ENCODE results near the gene PDCL3.

The PDCL3 gene

DNA sequence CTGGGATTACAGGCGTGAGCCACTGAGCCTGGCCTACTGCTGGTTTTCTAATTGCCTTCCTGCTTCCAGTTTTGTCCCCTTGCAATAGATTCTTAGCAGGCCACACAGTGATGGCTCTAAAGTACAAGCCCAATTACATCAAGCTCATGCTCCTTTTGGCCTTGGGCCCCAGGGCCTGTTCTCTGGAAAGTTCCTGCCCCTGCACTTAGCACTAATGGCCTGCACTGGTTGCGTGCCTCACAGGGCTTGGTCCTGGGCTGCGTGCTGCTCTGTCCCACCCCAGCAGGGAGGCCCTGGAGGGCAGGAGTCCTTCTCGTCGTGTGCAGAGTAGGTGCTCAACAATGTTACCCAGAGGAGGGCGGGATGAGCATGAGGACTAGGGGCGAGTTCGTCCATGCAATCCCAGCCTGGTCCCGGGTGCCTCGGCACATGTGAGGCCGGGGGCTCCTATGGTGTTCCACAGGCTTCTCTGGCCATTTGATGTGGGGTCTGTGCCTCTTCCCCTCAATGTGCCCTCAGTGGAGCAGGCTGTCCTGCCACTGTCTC lies 51.7 kb downstream of the PDCL3 start:
- no peak for DNase-seq

DNA sequence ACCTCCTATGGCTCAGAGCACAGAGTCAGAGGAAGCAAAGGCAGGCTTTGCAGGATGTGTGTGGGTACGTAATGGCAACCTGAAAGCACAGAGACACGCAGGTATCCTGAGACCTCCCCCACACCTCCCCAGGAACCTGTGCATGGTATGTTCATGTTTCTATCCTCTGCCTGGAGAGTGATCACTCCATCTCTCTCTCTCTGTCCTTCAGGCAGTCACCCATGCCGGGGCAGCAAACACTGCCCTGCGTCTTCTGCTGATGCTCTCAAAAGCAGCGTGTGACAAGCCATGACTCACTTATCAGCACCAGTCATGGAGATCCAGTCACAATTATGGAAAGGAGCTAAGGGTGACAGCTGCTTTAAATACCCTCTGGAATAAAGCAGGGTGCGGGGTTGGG lies 52.7 kb downstream of the PDCL3 start:
- no peak for DNase-seq

DNA sequence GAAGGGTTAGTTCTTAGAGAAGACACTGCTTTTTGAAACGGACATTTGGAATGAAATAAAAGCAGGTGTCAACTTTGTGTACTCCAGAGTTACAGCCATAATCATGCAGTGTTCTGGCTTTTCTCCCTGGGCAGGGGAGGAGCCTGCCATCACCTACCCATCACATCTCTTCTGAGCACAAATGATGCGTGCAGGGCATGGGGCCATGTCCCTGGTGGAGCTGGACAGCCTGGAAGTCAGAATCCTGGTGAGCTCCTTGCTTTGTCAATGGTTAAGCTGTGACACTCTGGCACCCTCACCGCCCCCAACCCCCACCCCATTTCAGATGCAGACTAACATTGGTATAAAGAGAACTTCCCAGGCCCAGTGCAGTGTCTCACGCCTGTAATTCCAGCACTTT lies 53.1 kb downstream of the PDCL3 start:
- DNase-seq: no peak

DNA sequence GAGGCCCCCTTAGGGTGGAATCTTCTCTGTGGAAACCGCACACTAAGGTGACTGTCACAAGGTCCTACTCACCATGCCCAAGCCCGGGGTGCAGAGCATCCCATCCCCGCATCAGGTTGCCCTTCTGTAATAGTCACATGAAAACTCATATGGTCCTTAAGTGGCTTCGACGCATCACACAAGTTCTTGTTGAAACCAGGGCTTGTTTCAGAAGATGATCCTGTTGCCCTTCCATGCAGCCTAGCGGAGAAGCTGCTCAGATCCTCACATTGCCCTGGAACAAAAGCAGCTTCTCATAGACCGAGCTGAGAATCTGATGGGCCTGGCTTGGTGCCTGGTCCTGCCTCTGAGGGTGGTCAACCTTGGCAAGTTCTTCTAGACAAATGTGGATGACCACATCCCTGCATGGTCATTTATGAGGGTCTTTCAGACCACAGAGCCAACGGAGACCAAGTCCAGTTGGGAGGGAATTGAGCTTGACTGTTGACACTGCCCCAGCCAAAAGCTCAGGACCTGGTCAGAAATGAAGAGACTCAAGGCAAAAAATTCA lies 54.1 kb downstream of the PDCL3 start:
- DNase-seq: no peak

DNA sequence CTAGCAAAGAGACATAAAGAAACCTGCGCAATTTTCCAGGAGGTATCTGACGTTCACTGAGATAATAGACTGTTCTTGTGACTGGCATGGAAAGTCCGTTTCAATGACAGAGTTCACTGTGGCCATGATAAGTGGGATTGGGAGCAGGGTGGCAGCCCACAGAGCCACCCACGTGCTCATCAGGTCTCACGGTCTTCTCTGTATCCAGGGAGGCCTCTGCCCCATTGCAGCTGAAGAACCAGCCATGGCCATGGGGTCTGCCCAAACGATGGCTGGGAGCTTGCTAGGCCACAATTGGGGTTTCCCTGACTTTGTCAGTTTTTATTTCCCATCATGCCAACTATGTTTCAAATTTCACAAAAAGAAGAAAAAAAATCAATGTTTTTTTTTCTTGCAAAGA lies 57.2 kb downstream of the PDCL3 start:
- no peak for DNase-seq

DNA sequence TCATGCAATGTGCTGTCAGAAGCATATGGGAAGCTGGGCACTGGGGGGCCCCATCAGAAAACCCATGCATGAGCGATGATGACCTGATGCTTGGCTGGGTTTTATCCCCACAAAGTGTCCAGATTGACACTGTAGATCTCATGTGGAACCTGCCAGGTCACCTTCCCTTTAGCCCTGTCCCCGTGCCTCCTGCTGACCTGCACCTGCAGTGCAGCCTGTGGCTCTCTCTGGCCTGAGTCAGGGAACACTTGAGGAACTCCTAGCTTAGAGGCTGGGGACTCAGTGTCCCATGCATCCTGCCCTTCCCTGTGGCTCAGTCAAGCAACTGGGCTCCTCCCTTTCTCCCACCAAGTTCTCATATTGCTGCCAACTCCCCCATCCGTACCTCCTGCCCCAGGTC lies 57.7 kb downstream of the PDCL3 start:
- DNase-seq: no peak

DNA sequence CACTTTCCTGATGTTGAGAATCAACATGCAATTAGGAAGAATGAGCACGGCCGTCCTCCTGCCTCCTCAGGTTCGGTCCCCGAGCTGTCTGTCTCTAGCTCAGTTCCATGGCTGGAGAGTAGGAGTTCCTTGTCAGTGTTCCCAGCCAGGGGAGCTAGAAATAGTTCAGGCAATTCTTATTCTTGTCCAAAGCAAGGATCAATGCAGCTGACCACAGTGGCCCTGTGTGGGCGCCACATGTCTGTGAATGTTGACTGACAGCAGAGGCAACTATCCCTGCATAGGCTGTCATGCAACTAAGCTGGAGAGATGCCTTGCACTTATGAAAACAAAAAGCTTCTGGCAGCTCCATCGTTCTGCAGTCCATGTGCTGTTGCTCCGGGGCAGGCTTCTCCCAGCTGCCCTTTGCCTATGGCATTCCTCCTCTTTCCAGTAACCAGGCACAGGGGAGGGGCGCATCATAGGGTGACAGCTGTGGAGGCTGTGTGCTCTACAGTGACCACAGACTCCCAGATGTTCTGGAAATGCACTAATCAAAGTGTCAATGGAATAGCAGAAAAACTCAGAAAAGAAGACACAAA lies 58.7 kb downstream of the PDCL3 start:
- no peak for DNase-seq

DNA sequence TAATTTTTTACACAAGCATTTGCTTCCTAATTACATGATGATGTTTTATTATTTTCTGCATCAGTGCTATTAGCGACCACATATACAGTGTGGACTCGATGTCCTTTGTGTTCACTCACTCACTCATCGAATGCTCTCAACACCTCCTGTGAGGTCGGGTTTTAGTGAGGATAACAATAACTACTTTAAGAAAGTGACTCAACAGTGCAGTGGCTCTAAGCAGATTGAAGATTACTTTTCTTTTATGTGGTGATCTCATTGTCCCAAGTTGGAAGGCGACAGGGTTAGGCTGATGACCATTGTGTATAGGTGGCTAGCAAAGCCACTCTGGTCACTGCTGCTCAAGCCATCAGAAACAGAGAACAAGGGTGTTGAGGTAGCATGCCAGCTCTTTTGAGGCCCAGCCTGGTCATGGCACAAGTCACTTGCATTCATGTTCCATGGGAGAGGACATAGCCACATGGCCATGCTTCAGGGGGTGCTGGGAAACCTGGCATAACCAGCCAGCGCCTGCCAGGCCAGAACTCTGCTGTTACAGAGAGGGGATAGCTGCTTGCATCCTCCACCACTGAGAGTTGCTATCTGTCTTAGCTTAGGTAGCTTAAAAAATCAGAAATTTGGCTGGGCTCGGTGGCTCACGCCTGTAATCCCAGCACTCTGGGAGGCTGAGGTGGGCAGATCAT lies 60.4 kb downstream of the PDCL3 start:
- DNase-seq: no peak

DNA sequence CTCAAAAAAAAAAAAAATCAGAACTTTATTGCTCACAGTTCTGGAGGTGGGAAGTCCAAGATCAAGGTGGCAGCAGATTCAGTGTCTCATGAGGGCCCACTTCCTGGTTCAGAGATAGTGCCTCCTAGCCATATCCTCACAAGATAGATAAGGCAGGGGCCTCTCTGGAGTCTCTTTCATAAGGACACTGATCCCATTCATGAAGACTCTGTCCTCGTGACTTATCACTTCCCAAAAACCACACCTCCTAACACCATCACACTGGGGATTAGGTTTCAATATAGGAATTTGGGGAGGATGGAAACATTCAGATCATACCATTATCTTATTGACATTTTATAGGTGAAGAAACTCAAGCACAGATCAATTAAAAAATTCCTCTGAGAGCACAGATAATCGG lies 61.1 kb downstream of the PDCL3 start:
- DNase-seq: no peak

DNA sequence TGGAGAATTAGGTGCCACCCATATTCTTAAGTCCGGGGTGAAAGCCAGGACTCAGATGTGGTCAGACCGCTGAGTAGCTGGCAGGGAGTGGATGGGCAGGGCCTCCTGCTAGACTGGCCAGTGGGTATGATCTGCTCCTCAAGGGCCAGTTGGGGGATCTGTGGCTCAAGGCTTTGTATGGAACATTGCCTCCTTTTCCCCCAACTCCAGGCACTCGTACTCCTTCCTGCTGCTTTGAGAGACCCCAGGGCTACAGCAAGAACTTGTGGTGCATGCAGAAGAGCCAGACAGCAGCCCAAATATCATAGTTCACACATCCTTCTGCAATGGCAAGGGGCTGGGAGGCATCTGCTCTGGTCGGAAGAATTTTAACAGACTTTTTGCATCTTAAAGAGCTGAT lies 61.7 kb downstream of the PDCL3 start:
- no peak for DNase-seq

DNA sequence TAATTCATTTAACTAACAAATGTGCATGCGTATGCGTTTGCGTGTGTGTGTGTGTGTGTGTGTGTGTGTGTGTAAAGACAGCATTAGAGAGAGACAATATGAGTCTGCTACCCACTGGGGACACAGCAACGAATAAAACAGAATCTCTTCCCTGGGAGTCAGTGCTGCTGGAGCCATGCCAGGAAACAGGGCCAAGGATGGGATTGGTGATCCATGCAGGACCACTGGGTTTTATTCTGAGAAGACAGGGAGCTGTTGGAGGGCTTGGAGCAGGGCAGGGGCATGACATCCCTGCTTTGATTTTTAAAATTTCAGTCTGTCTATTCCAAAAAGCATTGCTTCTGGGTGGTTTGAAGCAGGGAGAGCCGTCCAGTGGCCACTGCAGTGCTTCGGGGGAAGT lies 62.9 kb downstream of the PDCL3 start:
- no peak for DNase-seq
